Measurements from ENCODE around the gene CD14.
"Not testable (repeated sequence)": the region's sequence is repeated elsewhere in the genome, so short reads cannot be mapped to it uniquely, and the experiment has no call there.

Gene CD14

DNA sequence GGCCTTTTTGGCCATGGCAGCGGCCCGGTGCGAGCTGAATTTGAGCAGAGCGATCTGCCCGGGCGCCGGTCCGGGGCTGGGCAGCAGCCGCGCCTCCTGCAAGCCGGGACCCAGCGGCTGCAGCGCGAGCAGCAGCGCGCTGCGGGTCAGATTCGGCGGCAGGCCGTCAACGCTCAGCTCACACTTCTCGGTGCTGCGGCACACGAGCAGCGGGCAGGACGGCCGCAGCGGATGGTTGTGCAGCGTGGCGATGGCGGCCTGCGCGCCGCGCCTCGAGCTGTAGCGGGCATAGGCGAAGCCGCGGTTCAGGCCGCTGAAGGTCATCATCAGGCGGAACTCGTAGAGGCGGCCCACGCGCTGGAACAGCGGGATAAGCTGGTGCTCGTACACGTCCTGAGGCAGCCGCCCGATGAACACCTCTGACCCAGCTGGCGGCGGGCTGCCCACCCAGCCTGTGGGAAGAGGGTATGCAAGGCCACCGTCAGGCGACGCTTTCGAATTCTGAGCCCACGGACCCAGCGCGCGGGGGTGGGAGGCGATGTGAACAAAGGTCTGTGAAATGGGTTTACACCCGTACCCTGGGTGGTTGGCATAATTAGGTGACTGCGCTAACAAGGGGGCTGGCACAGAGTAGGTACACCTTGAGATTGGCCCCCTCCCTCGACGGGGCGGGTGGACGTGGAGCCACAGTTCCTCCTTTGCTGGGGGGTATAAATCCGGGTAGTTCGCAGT, 39.6 kb upstream of the CD14 start:
- Histone ChIP-seq H4K20me1 (ENCODE audit: insufficient read depth, low read length) (no peaks in the 10 kb centered on the region), H3K9me2 (ENCODE audit: low read depth, low read length) (no peaks in the 10 kb centered on the region), H3K4me1 (ENCODE audit: insufficient read depth, low read length, severe bottlenecking) (no peaks in the 10 kb centered on the region), H3K27ac (ENCODE audit: low read depth, low read length, poor library complexity, severe bottlenecking) (no peak overlapping the region), H3K9me3 (ENCODE audit: low read length) (no peaks in the 10 kb centered on the region), H3K9ac (ENCODE audit: low read length) (no peak overlapping the region), H3K4me2 (ENCODE audit: low read length) (no peak overlapping the region), H3K36me3 (ENCODE audit: insufficient read depth, low read length) (peaks cover 97% of the 10 kb centered on the region), H3K4me3 (ENCODE audit: low read depth, low read length, poor library complexity, severe bottlenecking) (no peak overlapping the region), H3F3A (ENCODE audit: insufficient read depth, low read length) (no peaks in the 10 kb centered on the region), H3K79me2 (ENCODE audit: insufficient read depth, low read length) (no peaks in the 10 kb centered on the region), H2AFZ (ENCODE audit: low read length) (no peak overlapping the region), H3K27me3 (ENCODE audit: insufficient read depth, low read length) (no peaks in the 10 kb centered on the region)
- TF ChIP-seq, protein P1, sequence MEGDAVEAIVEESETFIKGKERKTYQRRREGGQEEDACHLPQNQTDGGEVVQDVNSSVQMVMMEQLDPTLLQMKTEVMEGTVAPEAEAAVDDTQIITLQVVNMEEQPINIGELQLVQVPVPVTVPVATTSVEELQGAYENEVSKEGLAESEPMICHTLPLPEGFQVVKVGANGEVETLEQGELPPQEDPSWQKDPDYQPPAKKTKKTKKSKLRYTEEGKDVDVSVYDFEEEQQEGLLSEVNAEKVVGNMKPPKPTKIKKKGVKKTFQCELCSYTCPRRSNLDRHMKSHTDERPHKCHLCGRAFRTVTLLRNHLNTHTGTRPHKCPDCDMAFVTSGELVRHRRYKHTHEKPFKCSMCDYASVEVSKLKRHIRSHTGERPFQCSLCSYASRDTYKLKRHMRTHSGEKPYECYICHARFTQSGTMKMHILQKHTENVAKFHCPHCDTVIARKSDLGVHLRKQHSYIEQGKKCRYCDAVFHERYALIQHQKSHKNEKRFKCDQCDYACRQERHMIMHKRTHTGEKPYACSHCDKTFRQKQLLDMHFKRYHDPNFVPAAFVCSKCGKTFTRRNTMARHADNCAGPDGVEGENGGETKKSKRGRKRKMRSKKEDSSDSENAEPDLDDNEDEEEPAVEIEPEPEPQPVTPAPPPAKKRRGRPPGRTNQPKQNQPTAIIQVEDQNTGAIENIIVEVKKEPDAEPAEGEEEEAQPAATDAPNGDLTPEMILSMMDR (IDR thresholded peaks at IDR 0.05; ENCODE audit: low read length) = no peak
- TF ChIP-seq EZH2 (IDR thresholded peaks at IDR 0.05; ENCODE audit: borderline replicate concordance, low read length) = no peak

DNA sequence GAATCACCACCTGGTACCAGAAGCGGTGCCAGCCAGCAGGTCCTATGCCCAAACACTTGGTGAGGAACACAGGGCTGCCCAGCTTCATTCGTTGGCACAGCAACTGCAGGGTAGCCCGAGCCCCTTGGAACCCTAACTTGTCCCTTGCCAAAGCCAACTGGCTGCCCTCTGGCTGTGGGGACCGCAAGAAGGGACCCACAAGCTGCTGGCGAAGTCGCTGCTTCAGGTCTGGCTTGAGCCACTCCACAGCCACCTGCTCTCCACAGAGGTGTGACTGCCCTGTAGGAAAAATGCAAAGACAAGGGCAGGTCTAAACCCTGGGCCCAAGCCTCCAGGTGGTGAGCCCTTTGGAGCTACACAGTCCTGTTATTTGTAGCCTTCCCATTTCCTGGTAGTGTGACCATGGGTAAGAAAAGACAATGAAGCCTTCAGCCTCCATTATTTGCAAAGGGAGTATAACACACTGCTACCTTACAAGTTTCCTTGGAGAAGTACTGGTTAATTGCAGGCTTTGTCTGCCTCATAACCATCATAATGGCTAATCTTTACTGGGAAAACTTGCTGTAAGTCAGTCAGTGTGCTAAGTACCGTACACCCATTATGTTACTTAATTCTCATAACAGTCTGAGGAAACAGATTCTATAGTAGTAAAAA, 38.6 kb upstream of the CD14 start:
- H3K9me2 ChIP-seq (ENCODE audit: low read depth, low read length) = no peaks in the 10 kb centered on the region
- no peak for TF ChIP-seq EZH2 (IDR thresholded peaks at IDR 0.05; ENCODE audit: borderline replicate concordance, low read length)
- TF ChIP-seq, protein P1 (IDR thresholded peaks at IDR 0.05; ENCODE audit: low read length) = no peak
- H3K9ac ChIP-seq (ENCODE audit: low read length) = no peak overlapping the region
- no peaks in the 10 kb centered on the region for H3K79me2 ChIP-seq (ENCODE audit: insufficient read depth, low read length)
- H3K36me3 ChIP-seq (ENCODE audit: insufficient read depth, low read length) = peaks cover 95% of the 10 kb centered on the region
- no peak overlapping the region for H3K27ac ChIP-seq (ENCODE audit: low read depth, low read length, poor library complexity, severe bottlenecking)
- H3F3A ChIP-seq (ENCODE audit: insufficient read depth, low read length) = no peaks in the 10 kb centered on the region
- H3K4me3 ChIP-seq (ENCODE audit: low read depth, low read length, poor library complexity, severe bottlenecking) = no peak overlapping the region
- H3K4me1 ChIP-seq (ENCODE audit: insufficient read depth, low read length, severe bottlenecking) = peaks cover under 1% of the 10 kb centered on the region
- no peaks in the 10 kb centered on the region for H3K9me3 ChIP-seq (ENCODE audit: low read length)
- H4K20me1 ChIP-seq (ENCODE audit: insufficient read depth, low read length) = no peaks in the 10 kb centered on the region
- no peaks in the 10 kb centered on the region for H3K27me3 ChIP-seq (ENCODE audit: insufficient read depth, low read length)
- no peak overlapping the region for H2AFZ ChIP-seq (ENCODE audit: low read length)
- H3K4me2 ChIP-seq (ENCODE audit: low read length) = no peak overlapping the region

DNA sequence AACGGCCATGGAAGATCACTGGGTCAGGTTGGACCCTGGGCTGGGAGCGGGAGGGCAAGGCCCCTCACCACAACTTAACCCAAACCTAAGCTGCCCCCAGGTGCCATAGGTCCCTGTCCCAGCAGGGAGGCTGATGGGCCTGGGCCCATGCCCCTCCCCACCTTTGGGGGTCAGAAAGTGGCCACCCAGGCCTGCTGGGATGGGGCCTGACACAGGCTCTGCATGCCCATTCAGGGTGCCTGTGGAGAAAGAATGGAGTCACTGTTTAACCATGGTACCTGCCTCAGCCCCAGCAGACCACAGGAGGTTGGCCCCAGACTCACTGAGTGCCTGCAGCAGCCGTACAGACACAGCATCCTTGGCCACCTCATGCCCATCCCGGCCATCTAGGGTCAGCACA, 38.1 kb upstream of the CD14 start:
- peaks cover 89% of the 10 kb centered on the region for H3K36me3 ChIP-seq (ENCODE audit: insufficient read depth, low read length)
- H3K9ac ChIP-seq (ENCODE audit: low read length); H3K27me3 ChIP-seq (ENCODE audit: insufficient read depth, low read length); H3K9me3 ChIP-seq (ENCODE audit: low read length); H3F3A ChIP-seq (ENCODE audit: insufficient read depth, low read length); H3K9me2 ChIP-seq (ENCODE audit: low read depth, low read length); H3K4me1 ChIP-seq (ENCODE audit: insufficient read depth, low read length, severe bottlenecking); H3K79me2 ChIP-seq (ENCODE audit: insufficient read depth, low read length); H3K4me3 ChIP-seq (ENCODE audit: low read depth, low read length, poor library complexity, severe bottlenecking); H4K20me1 ChIP-seq (ENCODE audit: insufficient read depth, low read length); H2AFZ ChIP-seq (ENCODE audit: low read length); H3K4me2 ChIP-seq (ENCODE audit: low read length); H3K27ac ChIP-seq (ENCODE audit: low read depth, low read length, poor library complexity, severe bottlenecking): not testable (repeated sequence)

All from OCI-LY1 (cell line).